PFSK-1 (cell line): Measurements from ENCODE around the gene NTM.

ENCODE experiments used
- FOXP2 ChIP-seq: optimal IDR thresholded peaks from 2 replicates; pipeline ENCODE3; 2011; ENCODE audit warnings: borderline replicate concordance, control low read depth, inconsistent platforms; ENCODE audit not compliant: insufficient read depth; ENCODE audit errors: extremely low read length, extremely low read depth
- POLR2AphosphoS5 ChIP-seq: IDR thresholded peaks from 2 replicates; pipeline ENCODE4 v1.6.1; 2012; ENCODE audit warnings: low read depth, mild to moderate bottlenecking, control low read depth, low read length, moderate library complexity
- SIN3A ChIP-seq: IDR thresholded peaks from 2 replicates; pipeline ENCODE4 v1.6.1; 2012; ENCODE audit warnings: mild to moderate bottlenecking, low read length, moderate library complexity, borderline replicate concordance; ENCODE audit not compliant: insufficient read depth
- TAF1 ChIP-seq: IDR thresholded peaks from 2 replicates; pipeline ENCODE4 v1.6.1; 2012; ENCODE audit warnings: low read length, control low read depth, borderline replicate concordance; ENCODE audit not compliant: insufficient read depth
- TF ChIP-seq, protein P1 (sequence below), 2 experiments: IDR thresholded peaks; 2 replicates each; pipeline versions ENCODE4 v1.6.1 to v1.8.0; 2011 to 2012; ENCODE audit warnings: low read depth in 2 of 2, low read length in 2 of 2, control low read depth in 1 of 2, inconsistent platforms in 1 of 2, mild to moderate bottlenecking in 1 of 2, moderate library complexity in 1 of 2; ENCODE audit not compliant: insufficient read depth in 1 of 2

The NTM gene

DNA sequence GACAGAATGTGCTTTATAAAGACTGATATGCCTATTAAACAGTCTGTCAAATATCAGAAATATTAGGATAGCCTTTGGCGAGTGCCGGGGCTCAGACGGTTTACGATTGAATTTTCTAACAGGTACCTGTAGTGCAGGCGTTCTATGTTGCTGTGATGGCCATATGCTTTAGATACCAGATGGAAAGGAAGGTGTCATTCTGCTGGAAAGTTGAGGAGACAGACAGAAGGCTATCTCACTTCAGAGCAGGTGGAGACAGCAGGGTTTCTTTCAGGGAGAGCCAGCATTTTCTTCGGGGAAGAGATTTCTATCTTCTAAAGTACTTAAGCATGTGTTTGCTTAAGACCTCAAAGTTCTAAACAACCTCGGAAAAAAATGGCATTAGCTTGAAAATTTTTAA, 415.4 kb downstream of the NTM start:
- TF ChIP-seq, protein P1, sequence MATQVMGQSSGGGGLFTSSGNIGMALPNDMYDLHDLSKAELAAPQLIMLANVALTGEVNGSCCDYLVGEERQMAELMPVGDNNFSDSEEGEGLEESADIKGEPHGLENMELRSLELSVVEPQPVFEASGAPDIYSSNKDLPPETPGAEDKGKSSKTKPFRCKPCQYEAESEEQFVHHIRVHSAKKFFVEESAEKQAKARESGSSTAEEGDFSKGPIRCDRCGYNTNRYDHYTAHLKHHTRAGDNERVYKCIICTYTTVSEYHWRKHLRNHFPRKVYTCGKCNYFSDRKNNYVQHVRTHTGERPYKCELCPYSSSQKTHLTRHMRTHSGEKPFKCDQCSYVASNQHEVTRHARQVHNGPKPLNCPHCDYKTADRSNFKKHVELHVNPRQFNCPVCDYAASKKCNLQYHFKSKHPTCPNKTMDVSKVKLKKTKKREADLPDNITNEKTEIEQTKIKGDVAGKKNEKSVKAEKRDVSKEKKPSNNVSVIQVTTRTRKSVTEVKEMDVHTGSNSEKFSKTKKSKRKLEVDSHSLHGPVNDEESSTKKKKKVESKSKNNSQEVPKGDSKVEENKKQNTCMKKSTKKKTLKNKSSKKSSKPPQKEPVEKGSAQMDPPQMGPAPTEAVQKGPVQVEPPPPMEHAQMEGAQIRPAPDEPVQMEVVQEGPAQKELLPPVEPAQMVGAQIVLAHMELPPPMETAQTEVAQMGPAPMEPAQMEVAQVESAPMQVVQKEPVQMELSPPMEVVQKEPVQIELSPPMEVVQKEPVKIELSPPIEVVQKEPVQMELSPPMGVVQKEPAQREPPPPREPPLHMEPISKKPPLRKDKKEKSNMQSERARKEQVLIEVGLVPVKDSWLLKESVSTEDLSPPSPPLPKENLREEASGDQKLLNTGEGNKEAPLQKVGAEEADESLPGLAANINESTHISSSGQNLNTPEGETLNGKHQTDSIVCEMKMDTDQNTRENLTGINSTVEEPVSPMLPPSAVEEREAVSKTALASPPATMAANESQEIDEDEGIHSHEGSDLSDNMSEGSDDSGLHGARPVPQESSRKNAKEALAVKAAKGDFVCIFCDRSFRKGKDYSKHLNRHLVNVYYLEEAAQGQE (IDR thresholded peaks at IDR 0.05; ENCODE audit: insufficient read depth in 1 of 2, low read depth in 2 of 2, low read length in 2 of 2), result no peak
- TF ChIP-seq POLR2AphosphoS5 (no peak), FOXP2 (no peak), SIN3A (no peak), TAF1 (no peak)

DNA sequence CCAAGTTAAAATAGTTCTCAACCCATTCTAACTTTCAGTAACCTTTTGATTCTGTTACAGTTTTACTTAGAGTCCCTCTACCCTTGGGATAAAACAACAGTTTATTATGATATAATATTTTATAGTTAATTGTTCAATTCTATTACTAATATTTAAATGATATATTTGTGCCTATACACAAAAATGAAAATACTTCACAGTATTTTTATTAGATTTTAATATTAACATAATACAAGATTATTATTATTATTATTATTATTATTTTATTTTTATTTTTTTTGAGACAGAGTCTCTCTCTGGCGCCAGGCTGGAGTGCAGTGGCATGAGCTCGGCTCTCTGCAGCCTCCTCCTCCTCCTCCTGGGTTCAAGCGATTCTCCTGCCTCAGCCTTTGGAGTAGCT, 416.7 kb downstream of the NTM start:
- TF ChIP-seq POLR2AphosphoS5, result no peak
- no peak for TF ChIP-seq TAF1
- TF ChIP-seq SIN3A, result no peak
- no peak for TF ChIP-seq FOXP2
- TF ChIP-seq, protein P1 (IDR thresholded peaks at IDR 0.05; ENCODE audit: insufficient read depth in 1 of 2, low read depth in 2 of 2, low read length in 2 of 2), result no peak

DNA sequence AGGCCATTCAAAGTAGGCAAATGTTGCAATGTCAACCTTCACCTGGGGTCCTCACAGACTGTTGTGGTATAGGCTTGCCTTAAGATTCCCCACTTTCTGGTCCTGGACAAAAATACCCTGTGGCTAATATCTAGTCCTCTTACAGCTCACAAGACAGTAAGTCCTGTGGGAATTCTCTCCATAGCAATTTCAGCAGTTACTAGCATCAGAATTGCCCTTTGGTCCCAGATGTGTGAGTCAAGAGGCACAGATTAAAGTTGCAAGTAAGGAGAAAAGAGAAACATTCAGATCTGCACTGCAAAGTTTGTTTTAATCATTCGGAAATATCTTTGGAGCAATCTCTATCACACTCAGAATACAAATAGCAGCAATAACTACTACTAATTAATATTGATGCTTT, 420.2 kb downstream of the NTM start:
- TF ChIP-seq TAF1 (no peak), FOXP2 (no peak), POLR2AphosphoS5 (no peak), SIN3A (no peak)
- TF ChIP-seq, protein P1 (IDR thresholded peaks at IDR 0.05; ENCODE audit: insufficient read depth in 1 of 2, low read depth in 2 of 2, low read length in 2 of 2), result no peak

DNA sequence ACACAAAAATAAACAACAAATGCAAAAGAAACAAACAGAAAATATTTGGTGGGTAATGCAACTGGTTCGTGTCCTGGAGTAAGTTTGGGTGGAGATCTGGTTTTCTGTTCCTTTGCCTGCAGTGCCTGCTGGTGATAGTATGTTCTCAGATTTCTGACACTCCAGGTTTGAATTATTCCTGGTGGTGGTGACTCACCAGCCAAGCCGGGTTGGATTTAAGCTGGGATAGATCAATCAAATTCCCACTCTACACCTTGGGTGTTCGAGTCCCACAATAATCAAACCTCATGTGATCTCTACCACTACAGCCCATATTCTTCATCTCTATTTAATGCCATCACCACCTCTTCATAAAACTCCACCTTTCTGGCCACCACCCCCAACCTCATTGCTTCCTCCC, 421.8 kb downstream of the NTM start:
- TF ChIP-seq SIN3A, result no peak
- TF ChIP-seq FOXP2, result no peak
- TF ChIP-seq, protein P1 (IDR thresholded peaks at IDR 0.05; ENCODE audit: insufficient read depth in 1 of 2, low read depth in 2 of 2, low read length in 2 of 2), result no peak
- no peak for TF ChIP-seq POLR2AphosphoS5

DNA sequence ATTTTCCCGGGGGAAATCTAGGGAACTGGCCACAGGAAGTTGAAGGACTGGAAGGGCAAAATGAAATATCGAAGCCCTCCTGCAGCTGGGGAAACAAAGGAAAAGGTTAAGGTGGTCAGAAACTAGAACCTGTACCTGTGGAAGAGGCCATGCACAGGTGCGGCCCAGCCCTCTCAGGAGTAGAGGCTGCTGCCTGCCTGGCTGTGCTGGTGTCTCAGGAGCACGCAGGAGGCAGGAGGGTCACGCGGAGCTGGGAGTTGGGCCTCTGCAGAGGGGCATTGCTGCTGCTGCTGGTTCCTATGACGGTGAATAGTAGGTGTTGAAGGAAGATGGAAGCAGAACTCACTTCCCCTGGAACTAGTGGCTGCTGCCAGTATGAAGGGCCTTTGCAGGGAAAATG, 425.7 kb downstream of the NTM start:
- TF ChIP-seq TAF1 (no peak), FOXP2 (no peak), SIN3A (no peak), POLR2AphosphoS5 (no peak)
- TF ChIP-seq, protein P1 (IDR thresholded peaks at IDR 0.05; ENCODE audit: insufficient read depth in 1 of 2, low read depth in 2 of 2, low read length in 2 of 2), result no peak
